ENCODE data around the gene ERC2. TPM values are rescaled to one million over a fixed set of nuclear protein-coding genes. Genes with fewer than 3 reads are reported as not detected.

The ERC2 gene
- total RNA-seq, 1 donor from 2014 or later, result 0.65 TPM

DNA sequence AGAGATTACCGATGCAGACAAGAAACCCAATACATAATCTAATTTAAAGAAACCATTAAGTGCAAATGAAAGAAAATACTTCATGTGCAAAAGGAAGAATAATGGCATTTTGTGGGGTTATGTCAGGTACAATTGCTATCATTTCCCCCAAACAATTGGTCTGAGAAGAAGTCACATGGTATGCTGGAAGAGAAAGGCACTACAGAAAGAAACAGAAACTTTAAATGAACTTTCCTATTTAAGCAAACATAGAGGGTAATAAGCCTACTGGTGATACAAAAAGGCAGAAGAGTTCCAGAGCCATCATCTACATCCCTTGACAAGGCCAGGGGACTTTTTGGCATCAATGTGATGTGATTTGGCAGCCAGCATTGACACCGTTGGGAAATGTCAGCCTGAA, 678.8 kb downstream of the ERC2 start:
- H3K27ac Mint-ChIP-seq (ENCODE audit: unreplicated experiment), result no peak overlapping the region
- no peak overlapping the region for H3K4me3 Mint-ChIP-seq (ENCODE audit: unreplicated experiment)
- H3K27me3 Mint-ChIP-seq (ENCODE audit: low read depth), result no peaks in the 10 kb centered on the region
- no peak for TF ChIP-seq CTCF (IDR thresholded peaks at IDR 0.05)
- no peaks in the 10 kb centered on the region for H3K9me3 Mint-ChIP-seq (ENCODE audit: low read depth)
- peaks cover 5% of the 10 kb centered on the region for H3K4me1 Mint-ChIP-seq (ENCODE audit: low read depth)
- DNase-seq (ENCODE audit: low spot score), result no peak
- no peaks in the 10 kb centered on the region for H3K36me3 Mint-ChIP-seq (ENCODE audit: low read depth)

GRCh38 chr3:55782807-55783206, 685.5 kb downstream of the ERC2 start:
- H3K4me3 Mint-ChIP-seq (ENCODE audit: unreplicated experiment), result no peak overlapping the region
- peaks cover 4% of the 10 kb centered on the region for H3K4me1 Mint-ChIP-seq (ENCODE audit: low read depth)
- H3K9me3 Mint-ChIP-seq (ENCODE audit: low read depth), result no peaks in the 10 kb centered on the region
- no peak for TF ChIP-seq CTCF (IDR thresholded peaks at IDR 0.05)
- peaks cover 2% of the 10 kb centered on the region for H3K36me3 Mint-ChIP-seq (ENCODE audit: low read depth)
- no peak for DNase-seq (ENCODE audit: low spot score)
- H3K27me3 Mint-ChIP-seq (ENCODE audit: low read depth), result peaks cover 3% of the 10 kb centered on the region
- no peak overlapping the region for H3K27ac Mint-ChIP-seq (ENCODE audit: unreplicated experiment)

DNA sequence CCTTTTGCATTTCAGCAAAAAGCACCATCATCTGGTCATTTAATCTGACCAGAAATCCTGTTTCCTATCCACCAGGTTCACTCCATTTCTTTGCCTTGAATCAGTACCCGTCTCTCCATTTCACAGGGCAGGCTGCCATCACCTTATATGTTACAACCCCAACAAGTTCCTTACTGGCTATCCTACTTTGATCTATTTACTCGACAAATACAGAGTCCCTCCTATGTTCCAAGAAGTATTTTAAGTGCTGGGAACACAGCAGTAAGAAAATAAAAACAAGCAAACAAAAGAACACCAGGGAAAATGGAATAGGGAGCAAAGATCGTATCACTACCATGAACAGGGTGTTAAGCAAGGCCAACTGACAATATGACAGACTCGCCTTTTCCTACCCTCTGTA, 685.9 kb downstream of the ERC2 start:
- DNase-seq (ENCODE audit: low spot score), result no peak
- H3K4me3 Mint-ChIP-seq (ENCODE audit: unreplicated experiment), result no peak overlapping the region
- H3K36me3 Mint-ChIP-seq (ENCODE audit: low read depth), result peaks cover 2% of the 10 kb centered on the region
- peaks cover 4% of the 10 kb centered on the region for H3K4me1 Mint-ChIP-seq (ENCODE audit: low read depth)
- peaks cover 3% of the 10 kb centered on the region for H3K27me3 Mint-ChIP-seq (ENCODE audit: low read depth)
- no peak overlapping the region for H3K27ac Mint-ChIP-seq (ENCODE audit: unreplicated experiment)
- no peaks in the 10 kb centered on the region for H3K9me3 Mint-ChIP-seq (ENCODE audit: low read depth)
- no peak for TF ChIP-seq CTCF (IDR thresholded peaks at IDR 0.05)

- Mint-ChIP-seq H3K27ac (ENCODE audit: unreplicated experiment) (no peak overlapping the region), H3K27me3 (ENCODE audit: low read depth) (peaks cover 3% of the 10 kb centered on the region), H3K36me3 (ENCODE audit: low read depth) (peaks cover 2% of the 10 kb centered on the region), H3K4me3 (ENCODE audit: unreplicated experiment) (no peak overlapping the region), H3K9me3 (ENCODE audit: low read depth) (no peaks in the 10 kb centered on the region), H3K4me1 (ENCODE audit: low read depth) (peaks cover 4% of the 10 kb centered on the region)
- DNase-seq (ENCODE audit: low spot score), result no peak
- no peak for TF ChIP-seq CTCF (IDR thresholded peaks at IDR 0.05)
Measured at GRCh38 chr3:55780913-55781312, 687.4 kb downstream of the ERC2 start.

DNA sequence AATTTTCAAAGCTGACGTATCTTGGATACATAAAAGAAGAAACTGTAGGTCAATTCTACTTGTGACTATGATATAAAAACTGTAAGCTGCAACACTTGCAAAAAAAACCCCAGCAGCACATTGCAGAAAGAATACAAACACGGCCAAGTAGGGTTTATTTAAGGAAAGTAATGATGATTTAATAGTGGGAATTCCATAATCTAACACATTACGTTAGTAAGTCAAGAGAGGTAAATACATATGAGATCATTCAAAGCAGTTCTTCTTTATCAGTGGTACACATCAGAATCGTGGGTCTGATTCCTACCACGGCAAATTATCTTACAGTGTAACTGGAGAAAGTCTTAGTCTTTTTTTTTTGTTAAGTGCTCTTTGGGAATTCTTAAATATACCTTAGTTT, 688.7 kb downstream of the ERC2 start:
- TF ChIP-seq CTCF (IDR thresholded peaks at IDR 0.05), result no peak
- H3K27ac Mint-ChIP-seq (ENCODE audit: unreplicated experiment), result no peak overlapping the region
- peaks cover 2% of the 10 kb centered on the region for H3K36me3 Mint-ChIP-seq (ENCODE audit: low read depth)
- no peaks in the 10 kb centered on the region for H3K9me3 Mint-ChIP-seq (ENCODE audit: low read depth)
- H3K4me1 Mint-ChIP-seq (ENCODE audit: low read depth), result peaks cover 4% of the 10 kb centered on the region
- H3K27me3 Mint-ChIP-seq (ENCODE audit: low read depth), result peaks cover 3% of the 10 kb centered on the region
- H3K4me3 Mint-ChIP-seq (ENCODE audit: unreplicated experiment), result no peak overlapping the region
- DNase-seq (ENCODE audit: low spot score), result no peak

Data from chondrocyte (in vitro differentiated cells).